GM18870 (cell line): ENCODE data around the gene PPP1R12A.

Experiments used
- ATAC-seq: cut with Tn5 transposase; IDR thresholded peaks from one replicate; pipeline ENCODE4 v1.9.1; 2021; ENCODE audit warnings: moderate library complexity; ENCODE audit not compliant: unreplicated experiment

Gene PPP1R12A

GRCh38 chr12:79775355-79776027 lies 159.4 kb downstream of the PPP1R12A start:
- ATAC-seq, result no peak

DNA sequence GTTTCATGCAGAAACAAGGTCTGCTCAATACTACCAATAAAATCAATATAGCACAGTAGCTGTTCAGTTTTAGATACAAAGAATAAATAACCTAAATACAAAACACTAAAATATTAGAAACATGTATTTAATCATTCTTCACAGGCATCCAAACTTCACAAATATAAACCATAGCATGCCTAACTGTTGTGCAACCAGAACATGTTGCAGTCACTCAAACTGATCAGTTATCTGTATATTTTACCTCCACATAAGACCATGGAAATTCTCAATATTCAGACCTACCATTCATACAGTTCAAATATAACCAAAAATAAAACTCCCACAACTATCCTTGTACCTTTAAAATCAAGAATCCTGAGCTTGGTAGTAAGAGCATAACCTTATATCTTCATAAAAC lies 161.0 kb downstream of the PPP1R12A start:
- ATAC-seq, result no peak

- no peak for ATAC-seq
These were observed 164.9 kb downstream of the PPP1R12A start for GRCh38 chr12:79769860-79770485.

DNA sequence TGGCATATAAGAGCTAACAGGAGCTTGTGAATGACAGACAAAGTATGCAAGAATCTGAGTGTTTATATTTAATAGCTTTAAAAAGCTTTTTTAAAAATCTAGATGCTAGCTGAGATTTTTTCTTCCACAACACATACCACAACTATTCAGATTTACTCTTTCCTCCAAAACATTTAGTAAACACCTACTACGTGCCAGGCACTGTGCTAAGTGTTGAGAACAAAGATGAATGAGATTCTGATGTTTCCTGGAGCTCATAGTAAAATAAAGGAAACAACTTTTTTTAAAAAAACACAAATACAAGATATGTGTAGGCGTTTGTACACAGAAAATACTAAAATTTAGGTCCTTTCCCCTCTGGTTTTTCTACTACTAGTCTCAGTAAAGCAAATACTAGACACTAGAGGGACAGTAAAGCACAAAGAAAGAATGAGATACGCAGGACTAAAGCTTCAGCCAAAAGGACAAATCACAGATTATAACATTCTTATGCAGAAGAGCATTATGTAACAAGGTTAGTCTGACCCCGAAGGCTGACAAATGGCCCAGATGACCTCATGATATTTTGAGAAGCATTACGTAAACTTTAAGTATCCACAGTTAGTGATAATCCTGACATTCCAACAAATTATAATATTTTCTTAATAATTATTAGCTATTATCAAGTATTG lies 165.6 kb downstream of the PPP1R12A start:
- no peak for ATAC-seq

DNA sequence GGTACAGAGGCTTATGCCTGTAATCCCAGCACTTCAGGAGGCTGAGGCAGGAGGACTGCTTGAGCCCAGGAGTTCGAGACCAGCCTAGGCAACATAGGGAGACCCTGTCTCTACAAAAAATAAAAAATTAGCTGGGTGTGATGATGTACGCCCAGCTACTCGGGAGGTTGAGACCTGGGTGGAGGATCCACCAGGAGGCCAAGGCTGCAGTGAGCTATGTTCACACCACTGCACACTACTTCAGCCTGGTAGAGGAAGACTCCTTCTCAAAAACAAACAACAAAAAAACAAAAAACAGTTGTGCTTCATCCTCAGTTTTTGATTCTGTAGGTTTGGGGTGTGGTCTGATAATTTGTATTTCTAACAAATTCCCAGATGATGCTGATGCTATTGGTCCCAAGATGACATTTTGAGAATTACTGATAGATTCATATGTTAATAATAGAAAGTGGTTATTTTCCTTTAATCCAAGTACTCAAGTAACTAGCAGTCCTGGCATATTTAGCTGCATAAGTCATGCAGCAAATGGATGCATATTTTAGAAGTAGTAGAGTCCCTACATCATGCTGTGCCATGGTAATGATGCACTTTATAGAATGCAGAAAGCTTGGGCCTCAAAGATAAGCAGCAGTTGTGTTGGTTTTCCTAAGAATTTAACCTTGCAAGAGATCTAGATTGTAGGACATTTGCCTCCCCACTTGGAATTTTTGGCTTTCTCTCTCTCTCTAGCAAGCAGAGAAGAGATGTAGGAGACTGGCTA lies 168.0 kb downstream of the PPP1R12A start:
- ATAC-seq, result no peak

DNA sequence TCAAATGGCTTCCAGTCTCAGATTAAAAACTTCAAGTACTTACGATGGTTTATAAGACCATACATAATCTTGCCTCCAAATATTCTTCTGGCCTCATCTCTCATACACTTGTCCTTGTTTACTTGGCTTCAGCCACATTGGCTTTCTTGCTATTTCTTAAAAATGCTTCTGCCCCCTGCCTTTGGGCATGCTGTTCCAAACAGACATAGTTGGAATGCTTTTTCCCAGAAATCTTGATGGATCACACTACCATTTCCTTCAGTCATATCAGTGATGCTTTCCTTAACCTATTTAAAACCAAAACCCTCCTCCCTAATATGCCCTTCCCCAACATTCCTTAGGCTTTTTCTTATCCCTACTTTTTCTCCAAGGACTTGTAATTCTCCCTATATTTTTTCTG lies 169.7 kb downstream of the PPP1R12A start:
- no peak for ATAC-seq

DNA sequence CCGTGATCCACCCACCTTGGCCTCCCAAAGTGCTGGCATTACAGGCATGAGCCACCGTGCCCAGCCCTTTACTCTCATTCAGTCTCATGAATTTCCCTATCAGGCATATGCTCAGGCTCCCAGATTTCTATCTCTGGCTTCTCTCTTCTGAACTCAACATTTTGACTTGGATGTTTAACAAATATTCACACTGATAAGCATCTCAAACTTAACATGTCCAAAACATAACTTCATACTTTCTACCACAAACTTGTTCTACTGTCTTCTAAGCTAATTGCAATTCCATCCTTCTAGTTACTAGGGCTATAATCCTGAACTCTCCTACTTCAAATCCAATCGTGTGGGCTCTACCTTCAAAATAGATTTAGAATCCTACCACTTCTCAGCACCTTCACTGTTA lies 170.3 kb downstream of the PPP1R12A start:
- ATAC-seq, result no peak

GRCh38 chr12:79763766-79764452 lies 171.0 kb downstream of the PPP1R12A start:
- ATAC-seq, result no peak

DNA sequence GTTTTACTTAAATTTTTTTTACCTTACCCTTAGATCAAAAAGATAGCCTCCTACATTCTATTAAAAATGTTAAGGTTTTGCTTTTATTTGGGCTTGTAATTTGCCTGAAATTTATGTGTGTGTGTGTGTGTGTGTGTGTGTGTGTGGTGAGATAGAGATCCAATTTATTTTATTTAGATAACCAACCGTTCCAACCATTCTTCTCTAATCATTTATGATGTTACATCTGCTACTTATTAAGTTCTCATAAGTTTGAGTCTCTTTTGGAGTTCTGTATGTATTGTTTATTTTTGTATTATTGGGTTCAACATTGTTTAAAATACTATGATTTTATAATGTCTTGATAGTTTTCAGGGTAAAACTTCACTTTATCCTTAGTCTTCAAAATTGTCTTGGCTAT lies 173.6 kb downstream of the PPP1R12A start:
- no peak for ATAC-seq

DNA sequence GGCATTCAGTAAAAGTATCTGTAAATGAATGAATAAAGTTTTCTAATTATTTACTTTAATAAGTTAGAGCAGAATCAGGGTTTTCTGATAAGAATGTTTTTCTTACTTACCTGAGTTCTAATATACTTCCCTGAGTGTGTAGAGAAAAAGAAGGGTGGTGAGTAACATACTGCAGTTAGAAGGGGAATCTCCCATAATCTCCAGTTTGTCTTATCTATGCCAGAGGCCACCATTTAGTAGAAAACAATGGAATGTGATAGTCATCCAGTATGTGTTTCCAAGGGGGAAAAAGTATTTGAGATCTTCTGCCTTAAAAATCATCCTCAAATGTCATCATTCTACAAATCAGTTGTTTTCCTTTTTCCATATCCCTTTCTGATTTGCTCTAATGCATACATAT lies 187.6 kb downstream of the PPP1R12A start:
- ATAC-seq, result no peak

- ATAC-seq, result peak; percentile 89
These were observed 196.8 kb downstream of the PPP1R12A start for GRCh38 chr12:79737875-79738718.

DNA sequence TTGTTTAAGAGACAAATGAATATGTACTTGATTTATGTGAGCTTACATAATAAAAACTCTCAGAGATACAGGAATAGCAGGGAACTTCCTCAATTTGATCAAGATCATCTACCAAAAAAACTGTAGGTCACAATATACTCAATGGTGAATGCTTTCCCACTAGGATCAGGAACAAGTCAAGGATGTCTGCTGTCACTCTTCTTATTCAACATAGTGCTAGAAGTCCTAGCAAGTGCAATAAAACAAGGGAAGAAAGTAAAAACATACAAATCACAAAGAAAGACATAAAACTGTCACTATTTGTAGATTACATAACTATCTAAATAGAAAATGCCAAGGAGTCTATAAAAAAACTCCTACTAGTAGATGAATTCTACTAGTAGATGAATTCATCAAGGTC lies 202.3 kb downstream of the PPP1R12A start:
- ATAC-seq, result no peak

DNA sequence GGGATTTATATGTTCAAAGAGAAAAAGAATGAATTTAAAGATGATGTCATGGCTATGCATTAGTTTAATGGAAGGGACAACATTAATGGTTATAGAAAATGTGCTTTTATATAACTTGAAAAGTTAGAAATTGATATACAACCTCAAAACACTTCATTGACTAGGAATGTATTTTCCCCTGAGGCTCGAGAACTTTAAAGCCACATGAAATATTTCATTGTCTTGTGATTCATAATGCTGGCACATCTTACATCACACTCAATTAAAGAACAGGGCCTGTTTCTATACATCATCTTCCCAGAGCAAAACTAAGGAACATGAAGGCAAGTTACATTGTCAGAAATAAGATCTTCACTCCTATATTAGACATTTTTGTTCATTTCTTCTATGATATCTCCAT lies 208.9 kb downstream of the PPP1R12A start:
- no peak for ATAC-seq
